GM19099 (cell line): ENCODE results near the gene SAMD4B.

Source experiments
- POLR2A ChIP-seq: IDR thresholded peaks from 3 replicates; pipeline ENCODE4 v1.6.1; 2011; ENCODE audit warnings: low read depth; ENCODE audit not compliant: insufficient read length; ENCODE audit errors: extremely low read depth

The SAMD4B gene

DNA sequence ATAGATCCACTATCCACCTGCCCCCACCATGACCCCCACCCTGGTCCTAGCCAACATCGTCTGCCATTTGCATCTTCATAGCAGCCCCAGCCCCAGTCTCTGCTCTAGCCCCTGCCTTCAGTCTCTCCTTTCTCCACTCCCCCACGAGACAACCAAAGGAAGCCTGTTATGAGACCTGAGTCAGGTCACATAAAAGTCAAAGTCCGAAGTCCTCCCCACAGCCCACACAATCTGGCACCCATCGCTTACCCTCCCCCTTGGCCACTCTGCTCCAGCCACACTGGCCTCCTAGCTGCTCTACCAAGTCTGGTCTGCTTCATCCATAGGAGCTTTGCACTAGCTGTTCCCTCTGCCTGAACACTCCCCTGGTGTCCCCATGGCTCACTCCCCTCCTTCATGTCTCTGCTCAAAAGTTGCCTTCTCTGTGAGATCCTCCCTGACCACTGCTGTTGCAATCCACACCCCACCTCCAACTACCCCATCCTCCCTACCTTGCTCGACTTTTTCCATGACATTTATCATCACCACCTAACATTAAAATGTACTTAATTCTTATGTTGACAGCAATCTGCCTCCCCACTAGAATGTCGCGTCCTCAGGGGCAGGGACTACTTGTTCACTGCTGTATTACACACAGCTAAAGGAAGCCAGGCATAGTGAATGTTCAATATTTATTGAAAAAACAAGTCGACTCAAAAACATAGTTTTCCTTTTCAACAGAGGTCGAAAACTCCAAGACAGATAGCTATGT lies 69.0 kb downstream of the SAMD4B start:
- TF ChIP-seq POLR2A = no peak

- no peak for TF ChIP-seq POLR2A
Measured at GRCh38 chr19:39411832-39412099, 69.5 kb downstream of the SAMD4B start.

GRCh38 chr19:39412100-39412866 lies 70.1 kb downstream of the SAMD4B start, which contains the start of gene PLEKHG2:
Gene PLEKHG2, plus strand, starts transcription at chr19:39412669. Its CDS starts 1,418 bp downstream, at chr19:39414087.
- peak; percentile 91 for TF ChIP-seq POLR2A

DNA sequence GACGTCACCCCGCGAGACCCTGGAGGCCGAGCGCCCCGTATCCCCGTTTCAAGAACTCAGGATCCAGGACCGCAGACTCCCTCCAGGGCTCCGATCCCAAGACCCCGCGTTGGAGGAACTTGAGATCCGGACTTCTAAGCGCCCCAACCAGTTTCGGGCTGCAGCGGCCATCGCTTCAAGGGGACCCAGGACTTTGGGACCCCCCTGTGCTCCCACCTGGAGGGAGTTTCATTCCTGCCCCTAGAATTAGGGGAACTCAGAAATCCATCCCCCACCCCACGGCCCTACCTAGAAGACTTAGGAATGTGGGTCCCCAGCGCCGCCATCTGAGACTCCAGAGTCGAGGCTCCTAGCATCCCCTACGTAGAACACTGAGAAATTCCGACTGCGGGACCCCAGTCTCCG lies 70.6 kb downstream of the SAMD4B start:
- no peak for TF ChIP-seq POLR2A

- no peak for TF ChIP-seq POLR2A
Measured at GRCh38 chr19:39413272-39413910, 71.2 kb downstream of the SAMD4B start.

- no peak for TF ChIP-seq POLR2A
Measured at GRCh38 chr19:39413911-39414608, 71.8 kb downstream of the SAMD4B start.

DNA sequence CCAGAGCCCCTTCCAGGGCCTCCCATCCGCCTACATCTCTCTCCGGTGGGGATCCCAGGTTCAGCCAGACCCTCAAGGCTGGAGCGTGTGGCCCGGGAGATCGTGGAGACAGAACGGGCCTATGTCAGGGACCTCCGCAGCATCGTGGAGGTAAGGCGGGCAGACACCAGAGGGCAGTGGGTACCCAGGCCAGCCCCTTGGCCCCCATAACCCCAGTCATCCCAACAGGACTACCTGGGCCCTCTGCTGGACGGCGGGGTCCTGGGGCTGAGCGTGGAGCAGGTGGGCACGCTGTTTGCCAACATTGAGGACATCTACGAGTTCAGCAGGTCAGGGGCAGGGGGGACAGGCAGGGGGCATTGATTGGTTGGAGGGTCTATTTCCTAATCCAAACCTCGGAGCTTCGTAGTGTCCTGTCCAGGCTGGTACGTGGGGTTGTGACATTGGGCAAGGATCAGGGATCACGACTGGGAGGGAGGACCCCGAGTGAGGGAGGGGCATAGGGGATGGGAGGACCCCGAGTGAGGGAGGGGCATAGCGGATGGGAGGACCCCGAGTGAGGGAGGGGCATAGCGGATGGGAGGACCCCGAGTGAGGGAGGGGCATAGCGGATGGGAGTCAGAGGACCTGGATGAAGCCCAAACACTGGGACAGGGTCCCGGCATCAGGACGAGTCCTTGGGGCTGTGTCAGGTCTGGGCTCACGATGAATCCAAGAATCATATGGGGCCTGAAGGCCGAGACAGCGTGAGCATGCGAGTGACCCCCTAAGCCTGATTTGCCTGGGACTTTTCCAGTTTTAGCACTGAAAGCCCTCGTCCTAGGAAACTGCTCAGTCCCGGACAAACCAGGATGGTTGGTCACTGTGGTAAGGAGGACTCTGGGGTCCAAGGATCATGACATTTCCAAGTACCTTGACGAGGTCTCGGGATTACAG lies 73.2 kb downstream of the SAMD4B start:
- no peak for TF ChIP-seq POLR2A

DNA sequence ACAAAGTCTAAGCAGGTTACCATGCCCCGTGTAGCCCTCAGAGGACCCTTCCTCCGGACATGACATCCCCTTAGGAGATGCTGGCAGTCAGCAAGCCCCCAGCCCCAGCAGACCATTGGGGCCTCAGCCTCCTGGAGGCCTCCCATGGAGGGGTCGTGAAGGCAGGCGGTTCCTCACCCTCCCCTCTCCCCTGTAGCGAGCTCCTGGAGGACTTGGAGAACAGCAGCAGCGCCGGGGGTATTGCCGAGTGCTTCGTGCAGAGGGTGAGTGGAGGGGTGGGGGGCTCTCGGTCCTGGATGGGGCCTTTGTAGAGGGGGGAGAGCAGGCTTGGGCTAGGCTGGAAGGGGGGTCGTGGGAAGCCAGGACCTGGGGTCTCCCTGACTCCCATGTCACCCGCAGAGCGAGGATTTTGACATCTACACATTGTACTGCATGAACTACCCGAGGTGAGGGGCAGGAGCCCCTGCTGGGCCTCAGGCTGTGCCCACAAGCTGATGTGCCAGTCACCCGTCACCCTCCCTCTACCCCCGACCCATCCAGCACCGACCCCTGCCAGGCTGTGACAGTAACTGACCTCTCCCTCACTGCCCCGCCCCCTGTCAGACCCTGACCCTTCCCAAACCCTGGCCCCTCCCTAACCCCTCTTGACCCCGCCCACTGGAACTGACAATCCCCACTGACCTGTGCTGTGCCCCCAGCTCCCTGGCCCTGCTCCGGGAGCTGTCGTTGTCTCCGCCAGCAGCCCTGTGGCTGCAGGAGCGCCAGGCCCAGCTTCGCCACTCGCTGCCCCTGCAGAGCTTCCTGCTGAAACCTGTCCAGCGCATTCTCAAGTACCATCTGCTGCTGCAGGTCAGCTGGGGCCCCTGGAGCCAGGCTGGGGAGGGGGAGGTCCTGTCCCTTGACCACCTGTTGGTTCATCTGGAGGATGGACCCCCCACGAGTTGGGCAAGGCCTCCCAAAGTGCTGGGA lies 74.2 kb downstream of the SAMD4B start:
- TF ChIP-seq POLR2A = no peak

GRCh38 chr19:39417463-39418181 lies 75.4 kb downstream of the SAMD4B start:
- TF ChIP-seq POLR2A = no peak

GRCh38 chr19:39419003-39419402 lies 76.8 kb downstream of the SAMD4B start:
- no peak for TF ChIP-seq POLR2A

DNA sequence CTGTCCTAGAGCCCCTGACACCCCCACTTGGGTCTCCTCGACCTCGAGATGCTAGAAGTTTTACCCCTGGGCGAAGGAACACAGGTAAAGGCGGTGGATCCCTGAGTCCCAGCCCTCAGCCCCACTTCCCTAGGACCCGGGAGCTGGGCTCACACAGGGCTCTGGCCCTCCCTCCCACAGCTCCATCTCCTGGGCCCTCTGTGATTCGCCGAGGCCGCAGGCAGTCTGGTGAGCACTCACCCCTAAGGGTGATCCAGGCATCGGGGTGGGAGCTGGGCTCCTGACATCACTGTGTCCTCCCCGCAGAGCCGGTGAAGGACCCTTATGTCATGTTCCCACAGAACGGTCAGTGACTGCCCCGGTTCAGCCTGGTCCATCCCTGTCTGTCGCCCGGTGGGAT lies 78.5 kb downstream of the SAMD4B start:
- TF ChIP-seq POLR2A = no peak

DNA sequence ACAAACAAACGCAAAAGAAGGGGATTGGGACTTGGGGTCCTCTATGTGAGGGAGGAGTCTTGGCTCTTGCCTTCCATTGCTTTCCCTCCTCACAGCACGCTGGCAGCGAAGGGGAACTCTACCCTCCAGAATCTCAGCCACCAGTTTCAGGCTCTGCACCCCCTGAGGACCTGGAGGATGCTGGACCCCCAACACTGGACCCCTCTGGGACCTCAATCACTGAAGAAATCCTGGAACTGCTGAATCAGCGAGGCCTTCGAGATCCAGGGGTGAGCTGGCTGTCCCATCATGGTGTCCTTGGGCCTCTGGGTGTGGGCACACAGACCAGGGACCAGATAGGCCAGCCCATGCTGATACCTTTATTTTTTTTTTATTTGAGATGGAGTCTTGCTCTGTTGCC lies 79.8 kb downstream of the SAMD4B start:
- no peak for TF ChIP-seq POLR2A
